Renal pelvis (tissue), 4 donors: ENCODE measurements around the gene SVOP. TPM values are rescaled to one million over a fixed set of nuclear protein-coding genes. Genes with fewer than 3 reads are reported as not detected.
"Not testable (repeated sequence)": the region's sequence is repeated elsewhere in the genome, so short reads cannot be mapped to it uniquely, and the experiment has no call there.

Experiments
- DNase-seq: peaks from one replicate; pipeline ENCODE4 v3.0.0-alpha.2; 2013
- polyA plus RNA-seq, 3 donors: library from polyadenylated mRNA; unstranded; fragments of 120-200 nt; gene quantifications; one replicate each; pipeline ENCODE4 v1.2.1, GENCODE V29; 2013; ENCODE audit not compliant: insufficient read length in 3 of 3

Gene SVOP
- polyA plus RNA-seq, 3 donors = 0.04 to 0.16 (median 0.12) TPM

- DNase-seq = no peak
Measured at GRCh38 chr12:109033239-109034196, 12.7 kb upstream of the SVOP start.

GRCh38 chr12:109029411-109029810, 8.5 kb upstream of the SVOP start:
- DNase-seq = no peak

- not testable (repeated sequence) for DNase-seq
Measured at GRCh38 chr12:109028624-109029023, 7.8 kb upstream of the SVOP start.

- DNase-seq = no peak
Measured at GRCh38 chr12:109027767-109028166, 6.9 kb upstream of the SVOP start.

GRCh38 chr12:109020146-109020795, 597 bp downstream of the SVOP start:
- no peak for DNase-seq

- no peak for DNase-seq
Measured at GRCh38 chr12:109018296-109018695, 2.6 kb downstream of the SVOP start.

GRCh38 chr12:109016978-109017377, 3.9 kb downstream of the SVOP start:
- no peak for DNase-seq

GRCh38 chr12:109016016-109016415, 4.9 kb downstream of the SVOP start:
- DNase-seq = no peak

- no peak for DNase-seq
Measured at GRCh38 chr12:109014984-109015765, 5.7 kb downstream of the SVOP start.

GRCh38 chr12:109010259-109010658, 10.6 kb downstream of the SVOP start:
- no peak for DNase-seq

GRCh38 chr12:109009766-109010165, 11.1 kb downstream of the SVOP start:
- no peak for DNase-seq

GRCh38 chr12:109004017-109004416, 16.9 kb downstream of the SVOP start:
- DNase-seq = no peak

- DNase-seq = no peak
Measured at GRCh38 chr12:108996320-108996719, 24.5 kb downstream of the SVOP start.

GRCh38 chr12:108995370-108995992, 25.4 kb downstream of the SVOP start:
- DNase-seq = no peak

GRCh38 chr12:108990103-108990502, 30.8 kb downstream of the SVOP start:
- DNase-seq = not testable (repeated sequence)

- DNase-seq = no peak
Measured at GRCh38 chr12:108989376-108989775, 31.5 kb downstream of the SVOP start.

GRCh38 chr12:108985750-108986149, 35.1 kb downstream of the SVOP start:
- DNase-seq = no peak

- DNase-seq = no peak
Measured at GRCh38 chr12:108983227-108983626, 37.6 kb downstream of the SVOP start.

GRCh38 chr12:108982621-108983219, 38.1 kb downstream of the SVOP start:
- DNase-seq = no peak

- no peak for DNase-seq
Measured at GRCh38 chr12:108981835-108982234, 39.0 kb downstream of the SVOP start.

GRCh38 chr12:108980831-108981618, 39.8 kb downstream of the SVOP start:
- no peak for DNase-seq
